ENCODE results near the gene ICAM2.
"Not testable (repeated sequence)": the region's sequence is repeated elsewhere in the genome, so short reads cannot be mapped to it uniquely, and the experiment has no call there.

Gene ICAM2

GRCh38 chr17:63996430-63997182 lies 23.8 kb downstream of the ICAM2 start:
- DNase-seq: no peak

GRCh38 chr17:63995626-63996025 lies 24.8 kb downstream of the ICAM2 start:
- DNase-seq: no peak

GRCh38 chr17:63993368-63993985 lies 27.0 kb downstream of the ICAM2 start:
- no peak for DNase-seq

DNA sequence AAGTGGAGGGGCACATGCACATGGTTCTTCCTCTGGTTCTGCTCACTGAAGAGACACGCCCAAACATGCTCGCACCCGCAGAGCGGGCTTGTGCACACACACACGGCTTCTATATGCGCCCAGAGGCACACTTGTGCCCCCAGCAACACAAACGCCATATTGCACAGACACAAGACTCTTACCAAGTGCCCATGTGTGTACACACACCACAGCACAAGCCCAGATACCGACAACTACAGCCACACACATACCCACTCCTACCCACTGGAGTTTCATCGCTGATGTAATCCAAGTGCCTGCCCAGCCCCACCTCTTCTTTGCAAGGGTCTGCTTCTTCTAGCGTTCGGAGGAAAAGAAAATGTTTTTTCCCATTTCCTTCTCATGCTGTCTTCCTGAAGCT lies 28.8 kb downstream of the ICAM2 start:
- DNase-seq: no peak

GRCh38 chr17:63989622-63990345 lies 30.6 kb downstream of the ICAM2 start:
- DNase-seq: no peak

DNA sequence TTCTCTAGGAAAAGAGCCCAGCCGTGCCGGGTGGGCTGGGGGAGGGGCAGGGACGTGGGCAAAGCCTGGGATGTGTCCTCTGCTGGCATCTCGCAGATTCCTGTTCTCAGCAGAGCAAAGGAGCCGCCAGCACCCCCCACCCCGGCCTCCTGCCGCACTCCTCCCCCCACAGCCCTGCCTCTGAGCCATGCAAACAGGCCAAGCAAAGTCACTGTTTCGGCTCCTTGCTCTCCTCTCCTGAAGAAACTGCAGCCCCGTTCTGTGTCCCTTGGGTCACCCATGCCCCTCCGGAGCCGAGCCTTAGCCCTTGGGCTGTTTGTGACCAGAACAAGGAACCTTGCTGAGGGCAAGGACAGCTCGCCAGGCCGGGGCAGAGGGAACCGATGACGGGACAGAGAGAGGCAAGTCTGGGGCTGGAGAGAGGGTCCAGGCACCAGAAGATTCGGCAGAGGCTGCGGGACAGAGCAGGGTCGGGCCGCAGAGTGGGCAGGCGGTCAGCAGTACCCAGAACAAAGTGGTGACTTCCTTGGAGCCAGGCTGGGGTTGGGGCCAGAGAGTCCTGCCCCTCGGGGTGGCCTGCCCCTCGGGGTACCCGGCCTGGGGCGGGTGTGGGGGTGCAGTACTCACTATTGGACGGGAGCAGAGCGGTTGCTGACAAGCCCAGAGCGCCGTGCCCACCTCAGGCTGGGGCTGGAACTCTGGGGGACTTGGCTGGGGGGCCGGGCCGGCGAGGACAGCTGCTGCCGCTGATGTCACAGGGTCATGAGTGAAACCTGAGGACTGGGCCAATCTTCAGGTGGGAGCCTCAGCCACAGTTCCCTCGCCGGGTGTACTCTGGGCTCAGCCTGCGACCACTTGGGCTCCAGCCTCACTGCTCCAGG lies 31.5 kb downstream of the ICAM2 start:
- no peak for DNase-seq

GRCh38 chr17:63988127-63988478 lies 32.3 kb downstream of the ICAM2 start:
- no peak for DNase-seq

GRCh38 chr17:63987221-63988126 lies 33.0 kb downstream of the ICAM2 start:
- DNase-seq: no peak

DNA sequence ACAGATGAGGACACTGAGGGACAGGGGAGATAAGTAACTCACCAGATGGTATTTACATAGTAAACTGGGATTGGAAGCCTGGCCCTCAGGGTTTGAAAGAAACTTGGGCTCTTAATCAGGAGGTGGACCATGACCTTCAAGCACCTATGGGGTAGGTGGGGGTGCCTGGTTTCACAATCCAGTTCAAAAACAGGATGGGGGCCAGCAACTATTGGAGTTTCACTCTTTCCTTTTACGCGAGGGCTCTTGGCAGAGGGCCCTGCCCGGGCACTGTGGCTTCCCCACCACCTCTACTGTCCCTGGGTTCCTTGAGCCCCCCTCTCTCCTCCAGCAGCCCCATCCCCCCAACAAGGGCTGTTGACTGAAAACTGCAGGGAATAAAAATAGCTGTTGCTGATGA lies 33.6 kb downstream of the ICAM2 start:
- no peak for DNase-seq

GRCh38 chr17:63985387-63986140 lies 34.9 kb downstream of the ICAM2 start:
- DNase-seq: no peak

- DNase-seq: no peak
These were observed 35.6 kb downstream of the ICAM2 start for GRCh38 chr17:63984651-63985386.

DNA sequence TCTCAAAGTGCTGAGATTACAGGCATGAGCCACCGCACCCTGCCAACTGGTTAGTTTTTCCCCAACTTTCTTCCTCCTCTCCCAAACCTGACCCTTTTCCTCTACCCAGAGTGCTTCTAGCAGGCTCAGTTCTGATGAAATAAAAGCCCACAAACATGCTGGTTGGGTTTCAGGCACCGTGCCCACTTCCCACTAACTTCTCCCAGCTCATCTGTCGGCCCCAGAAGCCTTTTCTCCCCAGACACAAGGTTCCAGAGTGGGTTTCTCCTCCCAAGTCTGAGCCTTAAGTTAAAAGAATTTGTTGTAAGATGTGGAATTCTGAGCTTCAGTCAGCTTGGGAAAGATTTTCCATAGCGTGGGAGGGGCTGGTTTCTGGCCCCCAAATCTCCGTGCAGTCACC lies 36.2 kb downstream of the ICAM2 start:
- DNase-seq: no peak

DNA sequence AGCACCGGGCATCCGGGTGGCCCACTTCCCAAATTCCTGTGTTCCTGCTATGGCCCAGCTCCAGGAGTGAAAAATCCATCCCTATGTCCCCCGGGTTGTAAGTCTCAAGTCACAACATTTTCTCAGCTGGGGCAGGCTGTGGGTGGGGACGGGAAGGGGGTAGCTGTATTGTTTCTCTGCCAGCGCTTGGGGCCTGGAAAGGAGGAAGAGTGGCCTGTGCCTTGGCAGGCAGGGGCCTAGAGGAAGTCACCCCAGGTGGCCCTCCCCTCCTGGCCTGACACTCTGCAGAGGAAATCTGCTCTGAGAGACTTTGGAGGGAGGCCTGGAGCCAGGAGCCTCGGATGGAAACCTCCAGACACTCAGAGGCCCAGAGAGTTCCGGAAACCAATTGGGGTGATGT lies 37.1 kb downstream of the ICAM2 start:
- DNase-seq: no peak

GRCh38 chr17:63982641-63983040 lies 37.8 kb downstream of the ICAM2 start:
- not testable (repeated sequence) for DNase-seq

GRCh38 chr17:63978272-63979200 lies 41.9 kb downstream of the ICAM2 start:
- no peak for DNase-seq

DNA sequence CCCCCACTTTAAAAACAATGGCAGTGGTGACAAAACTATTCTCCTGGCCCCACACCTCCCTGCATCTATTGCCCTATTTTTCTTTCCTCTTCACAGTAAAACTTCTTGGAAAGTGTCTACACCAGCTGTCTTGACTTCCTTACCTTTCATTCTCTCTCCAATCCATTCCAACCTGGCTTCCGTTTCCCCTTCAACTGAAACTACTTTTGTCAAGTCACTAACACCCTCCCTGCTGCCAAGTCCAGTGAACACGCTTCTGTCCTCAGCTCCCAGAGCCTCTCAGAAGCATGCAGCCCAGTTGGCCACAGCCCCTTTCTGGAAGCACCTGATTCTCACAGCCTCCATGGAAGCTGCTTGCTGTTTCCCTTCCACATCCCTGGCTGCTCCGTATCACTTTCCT lies 43.7 kb downstream of the ICAM2 start:
- no peak for DNase-seq

DNA sequence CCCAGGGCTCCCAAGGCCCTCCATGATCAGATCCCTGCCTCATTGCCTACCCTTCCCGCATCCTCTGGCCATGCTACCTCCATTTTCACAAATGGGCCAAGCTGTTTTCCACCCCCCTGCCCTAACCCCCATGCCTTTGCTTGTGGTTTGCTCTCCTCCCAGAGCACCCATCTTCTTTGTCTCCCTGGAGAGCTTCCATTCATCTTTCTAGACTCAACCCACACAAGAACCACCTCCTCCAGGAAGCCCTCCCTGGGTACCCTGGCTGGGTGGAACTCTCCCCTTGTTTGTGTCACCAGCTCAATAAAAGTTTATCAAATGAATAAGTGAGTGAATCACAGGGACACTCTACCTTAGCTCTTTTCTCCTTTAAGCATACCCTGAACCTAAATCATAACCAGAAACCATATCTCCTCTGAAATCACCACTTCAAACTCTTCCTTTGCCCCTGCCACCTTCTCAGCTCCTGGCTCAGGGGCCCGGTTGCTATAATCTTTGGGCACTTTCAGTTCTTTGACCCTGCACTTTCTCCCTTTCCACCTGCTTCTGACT lies 44.8 kb downstream of the ICAM2 start:
- no peak for DNase-seq

DNA sequence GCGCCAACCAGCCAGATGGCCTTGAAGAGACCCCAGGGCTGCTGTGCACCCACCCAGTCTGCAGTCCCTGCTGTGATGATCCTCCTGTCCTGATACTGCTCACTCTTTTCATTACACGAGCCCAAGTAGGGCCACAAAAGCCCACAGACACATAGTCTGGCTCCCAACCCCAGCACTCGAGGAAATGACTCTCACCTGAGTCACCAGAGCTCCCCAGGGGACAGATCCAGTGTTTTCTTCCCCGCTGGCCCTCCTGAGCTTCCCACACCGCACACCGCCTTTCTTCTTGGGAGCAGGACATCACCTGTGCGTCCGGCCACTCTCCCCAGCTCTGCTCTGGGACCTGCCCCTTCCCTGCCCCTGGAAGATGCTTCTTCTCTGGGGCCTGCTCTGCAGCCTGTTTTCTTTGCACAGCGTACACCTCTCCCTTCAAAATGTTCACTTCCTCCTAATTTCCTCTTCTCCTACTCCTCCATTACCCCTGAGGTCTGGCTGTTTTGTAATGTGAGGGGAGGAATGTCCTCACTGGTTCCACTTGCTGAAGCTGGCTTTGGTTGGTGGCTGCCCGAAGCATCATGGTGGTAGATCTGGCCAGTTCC lies 45.7 kb downstream of the ICAM2 start:
- no peak for DNase-seq
